HEK293 (cell line): ENCODE measurements around the gene LHFPL6.

ENCODE experiments used
- CTCF ChIA-PET: fragments of 350-600 bp; formaldehyde crosslinking; extraction: SDS; loops from one replicate; lab custom pipeline; 2021; ENCODE audit warnings: antibody characterized with exemption; lab: Yijun Ruan, JAX
- POLR2A ChIA-PET: fragments of 300-600 bp; formaldehyde crosslinking; extraction: SDS; loops from one replicate; lab custom pipeline; 2020; ENCODE audit warnings: antibody characterized with exemption, inconsistent platforms; lab: Yijun Ruan, JAX
- H3K27ac ChIP-seq: fragments of 200-500 bp; sonication (Bioruptor generic); 2 replicates; pipeline ENCODE4 v1.5.1; 2014; ENCODE audit warnings: low read depth, low read length, control low read depth, inconsistent platforms; ENCODE audit errors: extremely low read depth
- H3K36me3 ChIP-seq, 2 experiments: fragments of 200-500 bp in 1 of 2; sonication (Bioruptor generic) in 1 of 2; 1 replicate in 1 of 2; 2 replicates in 1 of 2; pipeline ENCODE4 v1.5.1; 2014 to 2017; ENCODE audit warnings: inconsistent platforms in 2 of 2, low read length in 2 of 2; ENCODE audit not compliant: control insufficient read depth in 2 of 2, insufficient read depth in 1 of 2
- H3K4me1 ChIP-seq: fragments of 200-500 bp; sonication (Bioruptor generic); 2 replicates; pipeline ENCODE4 v1.5.1; 2014; ENCODE audit warnings: mild to moderate bottlenecking, low read length, inconsistent platforms; ENCODE audit not compliant: control insufficient read depth, insufficient read depth
- H3K4me3 ChIP-seq: 2 replicates; pipeline ENCODE4 v1.5.1; 2011; ENCODE audit warnings: low read depth, mild to moderate bottlenecking, control low read depth, low read length, moderate library complexity
- H3K9me3 ChIP-seq: fragments of 200-500 bp; sonication (Bioruptor generic); 2 replicates; pipeline ENCODE4 v1.5.1; 2014; ENCODE audit warnings: low read depth, low read length, inconsistent platforms; ENCODE audit not compliant: control insufficient read depth, insufficient read depth
- KLF1 ChIP-seq: fragments of 450-650 bp; formaldehyde crosslinking; IDR thresholded peaks from 2 replicates; pipeline ENCODE4 v1.5.1; 2016; ENCODE audit warnings: missing biosample characterization, missing genetic modification characterization
- KLF16 ChIP-seq: fragments of 450-650 bp; formaldehyde crosslinking; IDR thresholded peaks from 2 replicates; pipeline ENCODE4 v1.5.1; 2017; ENCODE audit warnings: missing biosample characterization, missing genetic modification characterization
- KLF7 ChIP-seq: fragments of 450-650 bp; formaldehyde crosslinking; IDR thresholded peaks from 2 replicates; pipeline ENCODE4 v1.5.1; 2016; ENCODE audit warnings: missing biosample characterization, missing genetic modification characterization, borderline replicate concordance
- MEIS1 ChIP-seq: sonication (generic); formaldehyde crosslinking; IDR thresholded peaks from 2 replicates; pipeline ENCODE4 v1.8.1; 2022; ENCODE audit warnings: missing genetic modification reagents, mild to moderate bottlenecking, borderline replicate concordance
- MZF1 ChIP-seq: fragments of 450-650 bp; formaldehyde crosslinking; IDR thresholded peaks from 2 replicates; pipeline ENCODE4 v1.5.1; 2017; ENCODE audit warnings: missing biosample characterization, missing genetic modification characterization, borderline replicate concordance
- OSR2 ChIP-seq: fragments of 450-650 bp; formaldehyde crosslinking; IDR thresholded peaks from 2 replicates; pipeline ENCODE4 v1.5.1; 2016; ENCODE audit warnings: missing biosample characterization, missing genetic modification characterization
- SCRT1 ChIP-seq: fragments of 450-650 bp; formaldehyde crosslinking; IDR thresholded peaks from 2 replicates; pipeline ENCODE4 v1.5.1; 2016; ENCODE audit warnings: missing biosample characterization, missing genetic modification characterization, borderline replicate concordance
- SCRT2 ChIP-seq: fragments of 450-650 bp; formaldehyde crosslinking; IDR thresholded peaks from 2 replicates; pipeline ENCODE4 v1.5.1; 2016; ENCODE audit warnings: missing biosample characterization, missing genetic modification characterization
- SETDB1 ChIP-seq: IDR thresholded peaks from one replicate; pipeline ENCODE4 v1.6.1; 2017; ENCODE audit warnings: mild to moderate bottlenecking, low read length, moderate library complexity, mixed read lengths; ENCODE audit not compliant: insufficient read length
- ZNF24 ChIP-seq: fragments of 450-650 bp; formaldehyde crosslinking; IDR thresholded peaks from 2 replicates; pipeline ENCODE4 v1.5.1; 2016; ENCODE audit warnings: missing biosample characterization, missing genetic modification characterization
- ZNF544 ChIP-seq: fragments of 450-650 bp; formaldehyde crosslinking; IDR thresholded peaks from 2 replicates; pipeline ENCODE4 v1.5.0; 2017; ENCODE audit warnings: missing biosample characterization, missing genetic modification characterization
- ZNF600 ChIP-seq: fragments of 450-650 bp; formaldehyde crosslinking; IDR thresholded peaks from 2 replicates; pipeline ENCODE4 v1.5.1; 2016; ENCODE audit warnings: missing biosample characterization, missing genetic modification characterization
- ZNF629 ChIP-seq: fragments of 450-650 bp; formaldehyde crosslinking; IDR thresholded peaks from 2 replicates; pipeline ENCODE4 v1.5.1; 2017; ENCODE audit warnings: missing biosample characterization, missing genetic modification characterization
- ZNF654 ChIP-seq: fragments of 450-650 bp; formaldehyde crosslinking; IDR thresholded peaks from 2 replicates; pipeline ENCODE4 v1.5.1; 2016; ENCODE audit warnings: low read depth, missing biosample characterization, missing genetic modification characterization
- ZNF660 ChIP-seq: fragments of 450-650 bp; IDR thresholded peaks from 2 replicates; pipeline ENCODE4 v1.5.1; 2018; ENCODE audit warnings: missing biosample characterization, mild to moderate bottlenecking, missing genetic modification characterization
- TF ChIP-seq, protein P1 (sequence below): fragments of 450-650 bp; formaldehyde crosslinking; IDR thresholded peaks from 2 replicates; pipeline ENCODE4 v1.5.1; 2016; ENCODE audit warnings: missing biosample characterization, missing genetic modification characterization, low read depth
- TF ChIP-seq, protein P2 (sequence below): fragments of 450-650 bp; formaldehyde crosslinking; IDR thresholded peaks from 2 replicates; pipeline ENCODE4 v1.5.1; 2016; ENCODE audit warnings: missing biosample characterization, missing genetic modification characterization

The LHFPL6 gene

DNA sequence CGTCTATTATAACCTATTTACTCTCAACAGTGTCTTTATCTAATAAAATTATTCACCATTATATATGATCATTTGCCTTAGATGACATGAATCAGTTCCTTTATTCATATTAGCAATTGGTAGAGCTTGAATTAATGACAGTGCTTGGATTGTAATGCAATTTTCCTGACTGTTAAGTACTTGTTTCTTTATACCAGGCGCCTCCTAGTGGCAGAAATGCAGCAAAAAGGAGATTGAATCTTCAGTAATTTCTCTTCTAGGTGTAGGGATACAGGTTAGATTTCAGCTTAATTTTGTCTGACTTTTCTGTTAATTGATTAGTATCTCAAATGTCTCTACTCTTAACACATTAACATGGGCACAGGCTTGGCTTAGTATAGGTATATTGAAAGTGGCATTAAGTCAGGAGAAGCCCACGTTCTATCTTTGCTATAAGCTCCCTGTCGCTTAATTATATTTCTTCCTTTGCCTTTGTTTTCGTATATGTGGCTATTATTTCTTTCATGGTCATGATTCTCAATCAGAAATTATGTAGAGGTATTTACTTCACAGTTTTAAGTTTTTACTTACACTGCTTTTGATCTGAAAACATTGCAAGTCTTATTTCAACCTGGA is 9.1 kb upstream of the LHFPL6 start:
- ChIA-PET CTCF (interaction anchor here (0.6 to 2.7 kb wide), 45 partner anchors 9 to 737 kb away, joined by 3 to 28 read pairs (median 4); partner anchors contain the start of gene LHFPL6), POLR2A (no interaction called here)
- H3K36me3 ChIP-seq: no peaks in the 10 kb centered on the region
- H3K9me3 ChIP-seq: no peaks in the 10 kb centered on the region
- no peak overlapping the region for H3K27ac ChIP-seq
- TF ChIP-seq ZNF654 (tag by site-specific recombination): peak; percentile 60
- TF ChIP-seq ZNF660 (tag by site-specific recombination): peak; percentile 56
- no peak for TF ChIP-seq SCRT1 (tag by site-specific recombination)
- TF ChIP-seq SCRT2 (tag by site-specific recombination): no peak
- TF ChIP-seq KLF7: no peak
- no peak for TF ChIP-seq SETDB1
- TF ChIP-seq, all 188 proteins: peak for 2
- no peak overlapping the region for H3K4me3 ChIP-seq
- no peaks in the 10 kb centered on the region for H3K4me1 ChIP-seq

DNA sequence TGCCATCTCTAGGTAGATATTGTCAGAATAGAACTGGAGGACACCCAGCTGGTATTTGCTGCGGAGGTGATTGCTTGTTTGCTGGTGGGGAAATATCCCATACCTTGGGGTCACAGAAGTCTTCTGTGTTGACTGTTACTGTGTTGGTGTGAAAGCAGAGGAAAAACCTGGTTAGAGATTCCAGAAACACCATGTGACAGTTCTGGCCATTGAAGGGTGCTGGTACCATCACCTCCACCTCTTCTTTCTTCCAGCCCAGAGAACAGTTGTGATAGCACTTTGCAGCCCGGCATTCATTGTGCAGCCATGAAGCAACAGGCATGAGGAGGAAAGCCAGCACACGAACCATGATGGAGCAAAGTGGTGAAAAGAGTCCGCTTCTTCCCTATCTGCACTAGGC is 4.9 kb upstream of the LHFPL6 start:
- no peak overlapping the region for H3K27ac ChIP-seq
- TF ChIP-seq KLF16 (tag by site-specific recombination) (no peak), ZNF600 (tag by site-specific recombination) (no peak), KLF1 (no peak), MEIS1 (CRISPR knock-in tag) (no peak)
- TF ChIP-seq, protein P1, sequence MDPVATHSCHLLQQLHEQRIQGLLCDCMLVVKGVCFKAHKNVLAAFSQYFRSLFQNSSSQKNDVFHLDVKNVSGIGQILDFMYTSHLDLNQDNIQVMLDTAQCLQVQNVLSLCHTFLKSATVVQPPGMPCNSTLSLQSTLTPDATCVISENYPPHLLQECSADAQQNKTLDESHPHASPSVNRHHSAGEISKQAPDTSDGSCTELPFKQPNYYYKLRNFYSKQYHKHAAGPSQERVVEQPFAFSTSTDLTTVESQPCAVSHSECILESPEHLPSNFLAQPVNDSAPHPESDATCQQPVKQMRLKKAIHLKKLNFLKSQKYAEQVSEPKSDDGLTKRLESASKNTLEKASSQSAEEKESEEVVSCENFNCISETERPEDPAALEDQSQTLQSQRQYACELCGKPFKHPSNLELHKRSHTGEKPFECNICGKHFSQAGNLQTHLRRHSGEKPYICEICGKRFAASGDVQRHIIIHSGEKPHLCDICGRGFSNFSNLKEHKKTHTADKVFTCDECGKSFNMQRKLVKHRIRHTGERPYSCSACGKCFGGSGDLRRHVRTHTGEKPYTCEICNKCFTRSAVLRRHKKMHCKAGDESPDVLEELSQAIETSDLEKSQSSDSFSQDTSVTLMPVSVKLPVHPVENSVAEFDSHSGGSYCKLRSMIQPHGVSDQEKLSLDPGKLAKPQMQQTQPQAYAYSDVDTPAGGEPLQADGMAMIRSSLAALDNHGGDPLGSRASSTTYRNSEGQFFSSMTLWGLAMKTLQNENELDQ (tag by site-specific recombination): no peak
- ChIA-PET CTCF (no interaction called here), POLR2A (no interaction called here)
- no peak overlapping the region for H3K4me3 ChIP-seq
- H3K36me3 ChIP-seq: no peaks in the 10 kb centered on the region
- H3K4me1 ChIP-seq: no peaks in the 10 kb centered on the region; the same call in 1 of the 2 replicates
- no peaks in the 10 kb centered on the region for H3K9me3 ChIP-seq

DNA sequence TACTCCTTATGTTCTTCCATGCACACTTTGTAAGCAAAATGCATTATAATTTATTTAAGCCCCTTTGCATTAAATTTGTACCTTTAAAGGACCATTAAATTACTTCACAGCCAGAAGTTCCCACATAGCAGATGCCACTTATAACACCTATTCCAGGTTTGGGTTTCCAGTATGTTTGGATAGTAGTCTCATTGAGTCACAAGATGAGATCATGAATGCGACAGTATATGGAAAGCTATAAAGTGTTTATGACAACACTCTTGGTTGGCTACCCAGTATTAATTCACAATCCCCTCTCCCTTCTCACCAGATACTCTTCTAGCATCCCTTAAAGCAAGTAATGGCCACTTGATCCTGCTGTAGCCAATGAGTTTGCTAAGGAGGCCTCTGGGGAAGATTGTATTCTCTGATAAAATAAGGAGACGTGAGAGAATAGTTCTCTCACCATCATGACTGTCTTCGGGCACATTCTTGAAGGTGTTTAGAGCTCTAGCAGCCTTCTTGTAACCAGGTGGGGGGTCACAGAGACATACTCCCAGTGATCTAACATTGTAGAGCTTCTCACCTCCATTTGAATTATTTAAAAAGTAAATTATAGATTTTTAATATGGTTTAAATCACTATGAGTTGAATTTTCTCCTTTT is 2.8 kb upstream of the LHFPL6 start:
- H3K4me1 ChIP-seq: peaks cover 3% of the 10 kb centered on the region; the same call in 1 of the 2 replicates
- no peaks in the 10 kb centered on the region for H3K9me3 ChIP-seq
- ChIA-PET POLR2A (no interaction called here), CTCF (interaction anchor here (0.6 to 2.7 kb wide), 2 partner anchors 10 to 18 kb away, joined by 4 to 14 read pairs; no protein-coding TSS in a partner anchor)
- TF ChIP-seq MZF1 (tag by site-specific recombination) (peak; percentile 46; the same call in 1 of the 2 replicates), ZNF544 (no peak), ZNF629 (tag by site-specific recombination) (peak; percentile 58), ZNF24 (tag by site-specific recombination) (no peak), OSR2 (tag by site-specific recombination) (peak; percentile 68)
- TF ChIP-seq, protein P2, sequence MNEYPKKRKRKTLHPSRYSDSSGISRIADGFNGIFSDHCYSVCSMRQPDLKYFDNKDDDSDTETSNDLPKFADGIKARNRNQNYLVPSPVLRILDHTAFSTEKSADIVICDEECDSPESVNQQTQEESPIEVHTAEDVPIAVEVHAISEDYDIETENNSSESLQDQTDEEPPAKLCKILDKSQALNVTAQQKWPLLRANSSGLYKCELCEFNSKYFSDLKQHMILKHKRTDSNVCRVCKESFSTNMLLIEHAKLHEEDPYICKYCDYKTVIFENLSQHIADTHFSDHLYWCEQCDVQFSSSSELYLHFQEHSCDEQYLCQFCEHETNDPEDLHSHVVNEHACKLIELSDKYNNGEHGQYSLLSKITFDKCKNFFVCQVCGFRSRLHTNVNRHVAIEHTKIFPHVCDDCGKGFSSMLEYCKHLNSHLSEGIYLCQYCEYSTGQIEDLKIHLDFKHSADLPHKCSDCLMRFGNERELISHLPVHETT (tag by site-specific recombination): no peak
- H3K36me3 ChIP-seq: no peaks in the 10 kb centered on the region
- no peak overlapping the region for H3K27ac ChIP-seq
- H3K4me3 ChIP-seq: no peak overlapping the region
